HTERT RPE-1 (cell line): Measurements from ENCODE around the gene HSPA6.
"Not testable (repeated sequence)": the region's sequence is repeated elsewhere in the genome, so short reads cannot be mapped to it uniquely, and the experiment has no call there.

ENCODE experiments used
- in situ Hi-C: fragments of 300-500 bp; cut with MboI; formaldehyde crosslinking; loops from 4 replicates; pipeline ENCODE4 v1.14.3; 2020; ENCODE audit warnings: low sequenced_read_pairs

The HSPA6 gene

GRCh38 chr1:161531986-161532643 lies 7.8 kb downstream of the HSPA6 start:
- in situ Hi-C loops, result no loop called here

- in situ Hi-C loops, result not testable (repeated sequence)
Observed at GRCh38 chr1:161532644-161533567, 8.6 kb downstream of the HSPA6 start.

GRCh38 chr1:161537068-161537669 lies 12.8 kb downstream of the HSPA6 start:
- in situ Hi-C loops, result not testable (repeated sequence)

- in situ Hi-C loops, result not testable (repeated sequence)
Observed at GRCh38 chr1:161538925-161539479, 14.7 kb downstream of the HSPA6 start.

GRCh38 chr1:161539731-161540569 lies 15.6 kb downstream of the HSPA6 start:
- in situ Hi-C loops, result not testable (repeated sequence)

GRCh38 chr1:161540570-161540960 lies 16.2 kb downstream of the HSPA6 start:
- in situ Hi-C loops, result not testable (repeated sequence)

GRCh38 chr1:161542091-161542559 lies 17.8 kb downstream of the HSPA6 start:
- in situ Hi-C loops, result not testable (repeated sequence)

GRCh38 chr1:161543125-161543524 lies 18.8 kb downstream of the HSPA6 start:
- in situ Hi-C loops, result not testable (repeated sequence)

- in situ Hi-C loops, result not testable (repeated sequence)
Observed at GRCh38 chr1:161545005-161545731, 20.8 kb downstream of the HSPA6 start.

- in situ Hi-C loops, result not testable (repeated sequence)
Observed at GRCh38 chr1:161547995-161548741, 23.8 kb downstream of the HSPA6 start.

GRCh38 chr1:161548749-161549406 lies 24.5 kb downstream of the HSPA6 start:
- in situ Hi-C loops, result not testable (repeated sequence)

GRCh38 chr1:161549652-161550051 lies 25.3 kb downstream of the HSPA6 start, which contains the start of gene FCGR3A:
Gene FCGR3A, minus strand, starts transcription at chr1:161549818. Its CDS starts 82 bp downstream, at chr1:161549736.
- in situ Hi-C loops, result no loop called here

GRCh38 chr1:161550942-161551341 lies 26.6 kb downstream of the HSPA6 start:
- in situ Hi-C loops, result not testable (repeated sequence)

GRCh38 chr1:161553631-161554030 lies 29.3 kb downstream of the HSPA6 start:
- in situ Hi-C loops, result not testable (repeated sequence)

GRCh38 chr1:161554340-161554739 lies 30.0 kb downstream of the HSPA6 start:
- in situ Hi-C loops, result not testable (repeated sequence)

- in situ Hi-C loops, result not testable (repeated sequence)
Observed at GRCh38 chr1:161554815-161555417, 30.6 kb downstream of the HSPA6 start.

- in situ Hi-C loops, result not testable (repeated sequence)
Observed at GRCh38 chr1:161556143-161556542, 31.8 kb downstream of the HSPA6 start.

GRCh38 chr1:161556990-161557389 lies 32.6 kb downstream of the HSPA6 start:
- in situ Hi-C loops, result not testable (repeated sequence)
